Stimulated activated naive CD8-positive, alpha-beta T cell treated with anti-CD3 and anti-CD28 coated beads, Interleukin-15, Interleukin-2, amounts not matched to agents 100 U/mL and 50 U/mL, for 24 hours (primary cell): Measurements from ENCODE around the gene CD52.
A peak's percentile ranks its signal among the peaks of the same experiment; 100 is the strongest.
"Not testable (repeated sequence)": the region's sequence is repeated elsewhere in the genome, so short reads cannot be mapped to it uniquely, and the experiment has no call there.

Source experiments
- ATAC-seq: fragments of 150-1000 bp; cut with Tn5 transposase; one replicate; pipeline ENCODE4 v1.10.0; 2021
- DNase-seq: peaks from one replicate; pipeline ENCODE4 v3.0.0; 2021

CD52 gene

GRCh38 chr1:26300578-26301275 lies 17.0 kb upstream of the CD52 start:
- no peak for ATAC-seq

GRCh38 chr1:26302733-26303405 lies 14.9 kb upstream of the CD52 start:
- no peak for DNase-seq
- ATAC-seq = no peak

More at GRCh38 chr1:26300578-26301275, 17.0 kb upstream of the CD52 start:
- no peak for DNase-seq

- no peak for ATAC-seq
- peak; percentile 13 for DNase-seq
Observed at GRCh38 chr1:26305667-26306289, 12.0 kb upstream of the CD52 start.

DNA sequence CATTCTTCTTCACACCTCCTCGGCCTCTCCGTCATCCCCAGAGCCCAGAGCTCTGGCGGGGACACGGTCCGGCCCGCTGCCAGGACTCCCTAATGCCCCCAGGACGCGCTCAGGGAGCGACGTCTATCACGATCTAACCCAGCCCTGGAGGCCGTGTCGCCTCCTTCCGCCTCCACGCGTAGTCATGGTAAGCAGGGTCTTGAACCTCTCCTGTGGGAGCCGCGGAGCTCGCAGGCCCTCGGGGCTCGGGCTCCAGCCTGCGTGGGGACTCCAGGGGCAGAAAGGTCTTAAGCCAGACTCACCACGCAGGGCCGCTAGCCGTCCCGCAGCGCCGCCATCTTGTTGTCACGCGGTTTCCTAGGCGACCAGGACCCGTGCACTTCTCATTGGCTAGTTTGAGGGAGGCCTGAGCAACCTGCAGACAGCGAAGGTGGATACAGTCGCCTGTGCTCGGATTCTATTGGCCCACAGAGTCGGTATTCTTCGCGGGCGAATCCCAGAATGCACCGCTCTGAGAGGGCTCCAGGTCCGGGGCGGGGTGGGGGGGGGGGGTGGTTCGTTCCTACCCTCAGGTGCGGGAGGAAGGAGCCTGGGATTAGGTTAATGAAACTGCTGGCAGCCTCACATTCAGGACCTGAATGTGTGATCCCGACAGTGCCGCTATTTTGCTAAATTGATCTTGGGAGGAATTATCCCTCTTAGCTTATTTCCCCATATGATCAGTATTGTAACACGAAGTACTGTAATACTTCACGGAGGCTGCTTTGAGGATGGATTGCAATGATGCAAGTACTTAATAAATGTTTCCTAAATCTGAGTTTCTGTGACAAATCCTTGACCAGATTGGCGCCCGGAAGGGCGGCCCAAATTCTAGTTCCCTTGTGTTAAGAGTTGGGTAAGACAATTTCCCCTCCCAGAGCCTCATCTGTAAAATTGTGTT lies 11.2 kb upstream of the CD52 start, which contains the start of gene UBXN11:
UBXN11 (minus strand) TSS at position 347 of the 940 bp plus-strand sequence. CDS start 3,753 bp downstream, outside the sequence.
- peak; percentile 93 for DNase-seq
- ATAC-seq = peak; percentile 98

DNA sequence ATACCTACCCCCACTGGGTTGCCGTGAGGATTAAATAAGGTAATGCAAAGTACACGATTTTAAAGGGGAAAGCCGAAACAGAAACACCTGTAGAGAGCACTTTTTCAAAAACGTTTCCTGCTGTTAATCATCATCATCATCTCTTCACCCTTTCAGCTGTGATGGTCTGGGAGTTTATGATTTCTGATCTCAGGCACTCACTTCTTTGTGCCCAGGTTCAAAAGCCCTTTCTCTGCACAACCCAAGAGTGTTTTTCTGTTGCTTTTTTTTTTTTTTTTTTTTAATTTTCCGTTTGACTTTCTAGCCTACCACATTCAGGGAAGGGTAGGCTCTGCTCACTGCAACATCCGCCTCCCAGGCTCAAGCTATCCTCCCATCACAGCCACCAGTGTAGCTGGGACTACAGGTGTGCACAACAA lies 10.4 kb upstream of the CD52 start:
- DNase-seq (peak; percentile 19), ATAC-seq (no peak)

- DNase-seq = peak; percentile 37
- ATAC-seq = peak; percentile 41
Observed at GRCh38 chr1:26307966-26308899, 9.5 kb upstream of the CD52 start.

- ATAC-seq = no peak
Observed at GRCh38 chr1:26314501-26314900, 3.3 kb upstream of the CD52 start.

DNA sequence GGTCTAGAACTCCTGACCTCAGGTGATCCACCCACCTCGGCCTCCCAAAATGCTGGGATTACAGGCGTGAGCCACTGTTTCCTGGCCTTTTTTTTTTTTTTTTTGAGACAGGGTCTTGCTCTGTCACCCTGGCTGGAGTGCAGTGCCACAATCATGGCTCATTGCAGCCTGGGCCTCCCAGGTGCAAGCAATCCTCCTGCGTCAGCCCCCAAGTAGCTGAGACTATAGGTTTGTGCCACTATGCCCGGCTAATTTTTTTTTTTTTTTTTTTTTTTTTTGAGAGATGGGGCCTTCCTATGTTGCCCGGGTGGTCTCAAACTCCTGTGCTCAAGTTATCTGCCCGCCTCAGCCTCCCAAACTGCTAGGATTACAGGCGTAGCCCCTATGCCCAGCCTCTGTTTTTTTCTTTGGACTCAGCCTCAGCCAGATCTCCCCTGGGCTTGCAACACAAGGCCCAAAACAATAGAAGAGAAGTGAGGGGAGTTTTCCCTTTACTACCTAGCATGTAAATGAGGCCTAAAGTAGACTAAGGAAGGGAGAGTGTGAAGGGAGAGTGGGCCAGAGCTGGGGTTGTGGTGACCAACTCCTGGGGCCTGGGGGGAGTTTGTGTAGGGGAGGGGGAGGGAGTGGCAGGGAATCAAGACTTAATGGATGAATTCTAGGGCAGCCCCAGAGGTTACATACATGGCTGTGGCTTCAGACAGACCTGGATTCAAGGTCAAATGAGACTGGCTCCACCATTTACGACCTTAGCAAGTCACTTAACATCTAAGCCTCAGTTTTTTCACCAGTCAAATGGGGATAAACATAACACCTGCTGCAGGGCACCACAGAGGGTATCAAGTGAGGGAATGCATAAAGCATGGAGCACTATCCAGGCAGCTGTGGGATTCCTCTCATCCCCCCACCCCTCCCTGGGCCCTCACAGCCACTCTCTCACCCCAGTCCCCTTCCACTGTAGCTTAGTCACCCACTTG lies 1.6 kb upstream of the CD52 start:
- no peak for ATAC-seq
- DNase-seq = no peak

More at GRCh38 chr1:26314501-26314900, 3.3 kb upstream of the CD52 start:
- no peak for DNase-seq

- ATAC-seq (no peak), DNase-seq (no peak)
Observed at GRCh38 chr1:26317146-26317545, 612 bp upstream of the CD52 start.

GRCh38 chr1:26318338-26319064 lies 743 bp downstream of the CD52 start:
- peak; percentile 40 for ATAC-seq
- peak; percentile 76 for DNase-seq

GRCh38 chr1:26320896-26321295 lies 3.1 kb downstream of the CD52 start:
- no peak for ATAC-seq

DNA sequence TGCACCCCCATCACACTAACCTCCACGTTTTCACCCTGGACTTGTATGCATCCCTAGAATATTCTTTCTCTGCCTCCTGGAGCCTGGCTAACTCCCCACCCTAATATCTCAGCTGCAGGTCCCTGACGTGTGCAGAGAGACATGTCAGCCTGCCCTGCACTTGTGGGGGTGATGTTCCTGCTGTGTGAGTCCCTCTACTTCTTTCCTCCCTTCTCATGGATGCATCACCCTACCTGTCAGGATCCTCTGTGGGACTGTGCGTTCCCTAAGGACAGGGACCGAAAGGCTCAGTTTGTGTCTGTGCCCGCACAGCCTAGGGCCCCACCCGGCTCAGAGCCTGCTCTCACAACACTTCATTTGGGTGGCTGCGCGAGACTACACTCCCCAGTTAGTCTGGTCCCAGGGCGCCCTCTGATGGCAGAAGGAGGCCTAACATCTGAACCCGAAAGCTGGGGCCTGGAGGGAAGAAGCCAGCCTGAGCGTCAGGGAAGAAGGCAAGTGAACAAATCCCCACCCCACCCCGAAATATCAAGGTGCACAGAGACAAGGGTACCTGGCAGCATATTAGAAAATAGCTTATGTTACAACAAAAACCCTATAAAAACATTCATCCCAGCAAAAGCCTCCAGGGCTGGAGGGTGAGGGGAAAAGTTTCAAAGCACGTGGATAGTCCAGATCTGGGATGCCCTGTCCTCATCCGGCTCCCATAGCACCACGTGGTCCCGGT lies 3.7 kb downstream of the CD52 start:
- ATAC-seq (peak; percentile 71), DNase-seq (peak; percentile 98)

More at GRCh38 chr1:26320896-26321295, 3.1 kb downstream of the CD52 start:
- DNase-seq = peak; percentile 29

- no peak for DNase-seq
- ATAC-seq = no peak
Observed at GRCh38 chr1:26322042-26322331, 4.2 kb downstream of the CD52 start.

- ATAC-seq (no peak), DNase-seq (no peak)
Observed at GRCh38 chr1:26323382-26323781, 5.6 kb downstream of the CD52 start.

GRCh38 chr1:26324550-26324949 lies 6.8 kb downstream of the CD52 start:
- no peak for DNase-seq
- ATAC-seq = no peak

DNA sequence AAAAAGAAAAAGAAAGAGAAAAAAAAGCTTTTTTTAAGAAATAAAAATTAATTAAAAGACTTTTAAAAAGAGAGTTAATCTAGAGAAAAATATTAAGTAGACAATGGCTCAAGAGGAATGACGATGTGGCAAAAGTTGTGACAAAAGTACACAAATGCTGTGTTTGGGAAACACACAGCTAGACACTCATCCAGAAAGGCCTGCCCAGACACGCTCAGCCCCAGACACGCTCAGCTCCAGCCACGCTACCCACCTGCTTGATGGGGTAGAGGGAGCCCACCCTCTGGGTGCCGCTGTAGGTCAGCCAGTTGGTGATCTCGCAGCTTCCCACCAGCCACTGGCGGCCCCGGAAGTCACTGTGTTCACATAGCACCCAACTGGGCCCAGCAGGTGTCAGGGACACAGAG lies 10.2 kb downstream of the CD52 start:
- DNase-seq = no peak
- no peak for ATAC-seq

DNA sequence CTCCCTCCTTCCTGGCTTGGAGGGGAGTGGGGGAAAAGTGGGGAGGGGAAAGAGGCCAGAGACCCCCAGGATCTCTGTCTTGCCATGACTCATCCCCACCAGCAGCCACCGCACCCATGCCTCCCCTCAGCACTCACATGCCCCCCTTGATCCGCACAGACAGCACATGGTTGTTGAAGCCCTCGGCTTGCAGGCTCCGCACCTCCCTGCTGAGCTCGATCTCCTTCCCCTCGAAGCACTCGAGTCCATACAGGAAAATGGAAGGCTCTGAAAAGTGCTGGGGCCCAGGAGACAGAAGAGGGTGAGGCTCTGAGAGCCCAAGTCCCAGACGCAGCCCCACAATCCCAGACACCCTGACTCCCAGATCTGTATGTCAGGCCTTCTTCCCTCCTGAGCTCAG lies 10.8 kb downstream of the CD52 start:
- no peak for ATAC-seq
- no peak for DNase-seq

DNA sequence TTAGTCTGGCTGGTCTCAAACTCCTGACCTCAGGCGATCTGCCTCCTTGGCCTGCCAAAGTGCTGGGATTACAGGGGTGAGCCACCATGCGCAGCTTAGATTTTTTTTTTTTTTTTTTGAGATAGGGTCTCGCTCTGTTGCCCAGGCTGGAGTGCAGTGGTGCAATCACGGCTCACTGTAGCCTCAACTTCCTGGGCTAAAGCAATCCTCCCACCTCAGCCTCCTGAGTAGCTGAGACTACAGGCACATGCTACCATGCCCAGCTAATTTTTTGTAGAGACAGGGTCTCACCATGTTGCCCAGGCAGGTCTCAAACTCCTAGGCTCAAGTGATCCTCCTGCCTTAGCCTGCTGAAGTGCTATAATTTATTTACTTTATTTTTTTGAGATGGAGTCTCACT lies 11.6 kb downstream of the CD52 start:
- ATAC-seq, DNase-seq: not testable (repeated sequence)
